ENCODE results near the gene OR7C1. TPM values are rescaled to one million over a fixed set of nuclear protein-coding genes. Genes with fewer than 3 reads are reported as not detected.
"Not testable (repeated sequence)": the region's sequence is repeated elsewhere in the genome, so short reads cannot be mapped to it uniquely, and the experiment has no call there.

OR7C1 gene
- total RNA-seq, 1 donor from 2014 or later: not detected

- Mint-ChIP-seq H3K9me3 (no peaks in the 10 kb centered on the region), H3K27ac (no peak overlapping the region), H3K4me3 (ENCODE audit: low read depth) (no peak overlapping the region), H3K36me3 (ENCODE audit: low read depth) (no peaks in the 10 kb centered on the region), H3K27me3 (ENCODE audit: low read depth) (peaks cover 6% of the 10 kb centered on the region), H3K4me1 (ENCODE audit: low read depth) (peaks cover 5% of the 10 kb centered on the region)
- intact Hi-C loops (cut with micrococcal nuclease): no loop called here
- no peak for DNase-seq (ENCODE audit: low spot score)
Observed at GRCh38 chr19:14770944-14771839, 63.8 kb downstream of the OR7C1 start.

DNA sequence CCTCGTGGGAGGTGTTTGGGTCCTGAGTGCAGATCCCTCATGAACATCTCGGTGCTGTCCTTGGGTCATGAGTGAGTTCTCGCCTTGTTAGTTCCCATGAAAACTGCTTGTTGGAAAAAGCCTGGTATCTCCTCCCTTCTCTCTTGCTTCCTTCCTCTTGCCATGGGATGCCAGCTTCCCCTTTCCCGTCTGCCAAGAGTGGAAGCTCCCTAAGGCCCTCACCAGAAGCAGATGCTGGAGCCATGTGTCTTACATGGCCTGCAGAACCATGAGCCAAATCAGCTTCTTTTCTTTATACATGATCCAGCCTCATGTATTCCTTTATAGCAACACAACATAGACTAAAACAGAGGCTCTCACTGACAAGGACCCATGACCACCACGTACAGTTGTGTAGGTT is 64.8 kb downstream of the OR7C1 start:
- no peaks in the 10 kb centered on the region for H3K27me3 Mint-ChIP-seq (ENCODE audit: low read depth)
- peaks cover 3% of the 10 kb centered on the region for H3K36me3 Mint-ChIP-seq (ENCODE audit: low read depth)

GRCh38 chr19:14769201-14769600 is 65.8 kb downstream of the OR7C1 start:
- no peaks in the 10 kb centered on the region for H3K27me3 Mint-ChIP-seq (ENCODE audit: low read depth)
- no peak overlapping the region for H3K4me3 Mint-ChIP-seq (ENCODE audit: low read depth)
- no peaks in the 10 kb centered on the region for H3K9me3 Mint-ChIP-seq
- H3K36me3 Mint-ChIP-seq (ENCODE audit: low read depth): peaks cover 3% of the 10 kb centered on the region
- H3K27ac Mint-ChIP-seq: no peak overlapping the region
- no peak for DNase-seq (ENCODE audit: low spot score)
- H3K4me1 Mint-ChIP-seq (ENCODE audit: low read depth): no peaks in the 10 kb centered on the region
- intact Hi-C loops (cut with micrococcal nuclease): no loop called here

More for the DNA sequence above, 64.8 kb downstream of the OR7C1 start:
- intact Hi-C loops (cut with micrococcal nuclease): no loop called here
- Mint-ChIP-seq H3K27ac (no peak overlapping the region), H3K4me1 (ENCODE audit: low read depth) (no peaks in the 10 kb centered on the region), H3K9me3 (no peaks in the 10 kb centered on the region), H3K4me3 (ENCODE audit: low read depth) (no peak overlapping the region)
- DNase-seq (ENCODE audit: low spot score): no peak

GRCh38 chr19:14768001-14768400 is 67.0 kb downstream of the OR7C1 start:
- Mint-ChIP-seq H3K27me3 (ENCODE audit: low read depth) (no peaks in the 10 kb centered on the region), H3K4me3 (ENCODE audit: low read depth) (no peak overlapping the region), H3K9me3 (no peaks in the 10 kb centered on the region), H3K4me1 (ENCODE audit: low read depth) (no peaks in the 10 kb centered on the region), H3K27ac (no peak overlapping the region), H3K36me3 (ENCODE audit: low read depth) (peaks cover 3% of the 10 kb centered on the region)
- no peak for DNase-seq (ENCODE audit: low spot score)
- intact Hi-C loops (cut with micrococcal nuclease): no loop called here

- Mint-ChIP-seq H3K9me3 (no peaks in the 10 kb centered on the region), H3K4me3 (ENCODE audit: low read depth) (no peak overlapping the region), H3K27ac (no peak overlapping the region), H3K27me3 (ENCODE audit: low read depth) (no peaks in the 10 kb centered on the region), H3K4me1 (ENCODE audit: low read depth) (no peaks in the 10 kb centered on the region), H3K36me3 (ENCODE audit: low read depth) (peaks cover 3% of the 10 kb centered on the region)
- no peak for DNase-seq (ENCODE audit: low spot score)
- intact Hi-C loops (cut with micrococcal nuclease): no loop called here
Observed at GRCh38 chr19:14767466-14767971, 67.5 kb downstream of the OR7C1 start.

DNA sequence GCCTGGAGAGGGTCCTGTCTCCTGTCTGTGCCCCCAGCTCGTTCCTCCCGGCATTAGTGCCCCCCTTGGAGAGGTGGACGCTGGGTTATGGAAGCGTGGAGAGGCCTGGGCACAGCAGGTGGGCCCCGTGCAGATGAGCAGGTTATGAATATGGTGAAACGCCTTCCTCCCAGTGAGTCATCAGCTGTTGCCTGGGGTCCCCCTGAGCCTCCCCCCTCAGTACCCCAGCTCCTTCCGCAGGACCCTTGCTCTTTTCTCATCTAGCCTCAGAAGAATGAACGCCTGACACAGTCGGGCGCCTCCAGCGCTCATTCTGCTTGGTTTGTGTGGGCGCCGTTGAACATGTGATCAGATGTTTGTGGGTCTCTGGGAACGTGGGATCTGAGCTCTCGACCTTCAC is 69.1 kb downstream of the OR7C1 start:
- H3K27me3 Mint-ChIP-seq (ENCODE audit: low read depth); H3K4me3 Mint-ChIP-seq (ENCODE audit: low read depth); intact Hi-C loops (cut with micrococcal nuclease); H3K36me3 Mint-ChIP-seq (ENCODE audit: low read depth); DNase-seq (ENCODE audit: low spot score); H3K9me3 Mint-ChIP-seq; H3K27ac Mint-ChIP-seq; H3K4me1 Mint-ChIP-seq (ENCODE audit: low read depth): not testable (repeated sequence)

DNA sequence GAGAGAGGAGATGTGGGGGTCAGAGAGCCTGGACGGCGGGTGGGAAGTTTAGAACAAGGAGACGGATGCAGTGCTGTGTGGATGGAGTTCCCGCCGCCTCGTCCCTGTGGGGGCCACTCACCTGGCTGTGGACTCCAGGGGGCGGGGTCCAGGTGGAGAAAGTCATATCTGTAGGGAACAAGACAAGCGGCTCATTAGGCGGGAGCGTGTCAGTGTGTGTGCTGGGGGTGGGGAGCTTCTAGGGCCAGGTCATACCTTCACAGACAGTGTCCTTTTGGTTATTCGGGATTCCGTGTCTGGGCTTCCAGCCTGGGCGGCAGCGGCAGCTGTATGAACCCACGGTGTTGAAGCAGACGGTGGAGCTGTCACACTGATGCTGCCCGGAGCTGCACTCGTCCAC is 69.6 kb downstream of the OR7C1 start:
- H3K9me3 Mint-ChIP-seq; H3K4me1 Mint-ChIP-seq (ENCODE audit: low read depth); DNase-seq (ENCODE audit: low spot score); H3K4me3 Mint-ChIP-seq (ENCODE audit: low read depth); H3K36me3 Mint-ChIP-seq (ENCODE audit: low read depth); H3K27ac Mint-ChIP-seq; intact Hi-C loops (cut with micrococcal nuclease); H3K27me3 Mint-ChIP-seq (ENCODE audit: low read depth): not testable (repeated sequence)

DNA sequence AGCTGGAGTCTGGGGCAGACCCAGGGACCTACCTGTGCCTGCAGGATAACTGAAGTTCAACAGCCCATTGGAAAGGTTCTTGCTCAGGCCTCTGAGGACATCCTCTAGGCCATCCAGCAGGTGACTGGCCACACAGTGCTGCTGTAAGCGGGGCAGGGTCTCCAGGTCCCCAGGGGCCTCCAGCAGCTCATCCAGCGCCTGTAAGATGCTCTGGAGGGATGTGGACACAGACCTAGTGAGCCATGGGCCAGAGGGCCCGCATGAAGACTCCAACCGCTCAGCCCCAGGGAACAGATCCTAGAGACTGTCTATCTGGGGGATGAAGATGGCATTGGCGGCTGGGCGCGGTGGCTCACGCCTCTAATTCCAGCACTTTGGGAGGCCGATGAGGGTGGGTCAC is 70.6 kb downstream of the OR7C1 start:
- H3K4me3 Mint-ChIP-seq (ENCODE audit: low read depth): no peak overlapping the region
- H3K9me3 Mint-ChIP-seq: no peaks in the 10 kb centered on the region
- no peaks in the 10 kb centered on the region for H3K27me3 Mint-ChIP-seq (ENCODE audit: low read depth)
- DNase-seq (ENCODE audit: low spot score): no peak
- no peaks in the 10 kb centered on the region for H3K4me1 Mint-ChIP-seq (ENCODE audit: low read depth)
- H3K36me3 Mint-ChIP-seq (ENCODE audit: low read depth): peaks cover 3% of the 10 kb centered on the region
- no peak overlapping the region for H3K27ac Mint-ChIP-seq
- intact Hi-C loops (cut with micrococcal nuclease): no loop called here

- Mint-ChIP-seq H3K27ac (no peak overlapping the region), H3K36me3 (ENCODE audit: low read depth) (peaks cover 3% of the 10 kb centered on the region), H3K4me1 (ENCODE audit: low read depth) (no peaks in the 10 kb centered on the region), H3K4me3 (ENCODE audit: low read depth) (no peak overlapping the region), H3K27me3 (ENCODE audit: low read depth) (no peaks in the 10 kb centered on the region), H3K9me3 (no peaks in the 10 kb centered on the region)
- intact Hi-C loops (cut with micrococcal nuclease): no loop called here
- no peak for DNase-seq (ENCODE audit: low spot score)
Observed at GRCh38 chr19:14763497-14764145, 71.4 kb downstream of the OR7C1 start.

- Mint-ChIP-seq H3K27ac (no peak overlapping the region), H3K4me3 (ENCODE audit: low read depth) (no peak overlapping the region), H3K27me3 (ENCODE audit: low read depth) (no peaks in the 10 kb centered on the region), H3K9me3 (no peaks in the 10 kb centered on the region), H3K4me1 (ENCODE audit: low read depth) (no peaks in the 10 kb centered on the region), H3K36me3 (ENCODE audit: low read depth) (peaks cover 3% of the 10 kb centered on the region)
- intact Hi-C loops (cut with micrococcal nuclease): no loop called here
- DNase-seq (ENCODE audit: low spot score): no peak
Observed at GRCh38 chr19:14762111-14762510, 72.9 kb downstream of the OR7C1 start.

GRCh38 chr19:14761607-14762006 is 73.4 kb downstream of the OR7C1 start:
- Mint-ChIP-seq H3K9me3 (no peaks in the 10 kb centered on the region), H3K4me3 (ENCODE audit: low read depth) (no peak overlapping the region), H3K27ac (no peak overlapping the region), H3K4me1 (ENCODE audit: low read depth) (no peaks in the 10 kb centered on the region), H3K27me3 (ENCODE audit: low read depth) (no peaks in the 10 kb centered on the region), H3K36me3 (ENCODE audit: low read depth) (peaks cover 3% of the 10 kb centered on the region)
- intact Hi-C loops (cut with micrococcal nuclease): no loop called here
- no peak for DNase-seq (ENCODE audit: low spot score)

GRCh38 chr19:14758816-14759215 is 76.2 kb downstream of the OR7C1 start:
- Mint-ChIP-seq H3K27me3 (ENCODE audit: low read depth) (no peaks in the 10 kb centered on the region), H3K27ac (no peak overlapping the region), H3K4me3 (ENCODE audit: low read depth) (no peak overlapping the region), H3K9me3 (no peaks in the 10 kb centered on the region), H3K4me1 (ENCODE audit: low read depth) (no peaks in the 10 kb centered on the region), H3K36me3 (ENCODE audit: low read depth) (no peaks in the 10 kb centered on the region)
- no peak for DNase-seq (ENCODE audit: low spot score)
- intact Hi-C loops (cut with micrococcal nuclease): no loop called here

DNA sequence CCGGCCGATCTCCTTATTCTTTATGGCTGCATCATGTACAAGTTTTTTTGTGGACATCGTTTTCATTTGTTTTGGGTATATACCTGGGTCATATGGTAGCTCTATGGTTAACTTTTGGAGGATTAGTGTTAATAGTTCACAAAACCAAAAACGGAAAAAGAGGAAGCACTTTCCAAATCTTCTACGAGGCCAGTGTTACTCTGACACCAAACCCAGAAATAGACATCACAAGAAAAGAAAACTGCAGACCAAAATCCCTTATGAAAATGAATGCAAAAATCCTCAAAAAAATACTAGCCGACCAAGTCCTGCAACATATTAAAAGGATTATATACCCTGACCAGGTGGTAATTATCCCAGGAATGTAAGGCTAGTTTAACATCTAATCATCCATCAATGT is 86.4 kb downstream of the OR7C1 start:
- H3K9me3 Mint-ChIP-seq: no peaks in the 10 kb centered on the region
- intact Hi-C loops (cut with micrococcal nuclease): no loop called here
- H3K27ac Mint-ChIP-seq: no peak overlapping the region
- H3K27me3 Mint-ChIP-seq (ENCODE audit: low read depth): no peaks in the 10 kb centered on the region
- no peaks in the 10 kb centered on the region for H3K36me3 Mint-ChIP-seq (ENCODE audit: low read depth)
- DNase-seq (ENCODE audit: low spot score): no peak
- H3K4me1 Mint-ChIP-seq (ENCODE audit: low read depth): no peaks in the 10 kb centered on the region
- no peak overlapping the region for H3K4me3 Mint-ChIP-seq (ENCODE audit: low read depth)

Data from activated T-helper 2 cell treated with anti-CD3 and anti-CD28 coated beads, Interferon-gamma antibody, Interleukin-2, Interleukin-4, amounts not matched to agents 10 μg/mL and 5 μg/mL and 100 μg/mL, durations not matched to agents 14 hours and 24 hours and 36 hours (primary cell).